ENCODE results near the gene RYR2.
"Not testable (repeated sequence)": the region's sequence is repeated elsewhere in the genome, so short reads cannot be mapped to it uniquely, and the experiment has no call there.

Gene RYR2

DNA sequence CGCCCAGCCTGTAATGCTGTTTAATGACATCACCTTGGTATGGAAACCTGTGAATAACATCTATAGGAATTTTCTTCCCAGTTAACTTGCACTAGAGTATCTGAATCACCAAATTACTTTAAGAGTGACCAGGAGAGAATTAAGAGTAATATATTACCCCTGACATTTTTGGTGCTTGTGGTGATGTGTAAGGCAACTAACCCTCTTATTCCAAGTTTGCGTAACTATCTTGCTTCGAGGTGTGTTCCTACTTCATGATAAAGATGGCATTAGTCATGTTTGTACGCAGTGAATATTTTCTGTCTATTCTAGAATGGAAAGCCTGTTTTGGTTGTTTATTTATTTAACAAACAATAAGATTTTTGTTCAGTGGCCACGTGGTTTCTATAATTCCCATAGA lies 717.4 kb downstream of the RYR2 start:
- no peak for DNase-seq

- DNase-seq, result no peak
Observed at GRCh38 chr1:237760951-237761350, 719.0 kb downstream of the RYR2 start.

DNA sequence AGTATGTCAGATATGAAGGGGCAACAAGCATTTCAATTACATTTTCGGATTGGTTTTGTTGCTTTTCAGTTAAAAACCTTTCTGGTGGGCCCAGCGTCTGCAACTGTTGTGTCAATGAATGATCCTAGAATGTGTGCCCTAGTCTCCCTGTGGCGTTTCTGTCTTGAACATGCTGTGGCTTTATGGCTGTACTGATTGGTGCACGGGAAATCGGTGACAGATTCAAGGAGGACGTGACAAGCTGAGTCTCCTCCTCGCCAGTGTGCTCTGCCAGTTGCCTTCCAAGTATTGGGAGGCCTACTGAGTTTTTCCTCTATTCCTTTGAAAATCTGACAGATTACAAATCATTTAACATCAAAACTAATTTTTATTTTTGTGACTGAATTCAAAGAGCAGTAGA lies 721.2 kb downstream of the RYR2 start:
- DNase-seq, result no peak

DNA sequence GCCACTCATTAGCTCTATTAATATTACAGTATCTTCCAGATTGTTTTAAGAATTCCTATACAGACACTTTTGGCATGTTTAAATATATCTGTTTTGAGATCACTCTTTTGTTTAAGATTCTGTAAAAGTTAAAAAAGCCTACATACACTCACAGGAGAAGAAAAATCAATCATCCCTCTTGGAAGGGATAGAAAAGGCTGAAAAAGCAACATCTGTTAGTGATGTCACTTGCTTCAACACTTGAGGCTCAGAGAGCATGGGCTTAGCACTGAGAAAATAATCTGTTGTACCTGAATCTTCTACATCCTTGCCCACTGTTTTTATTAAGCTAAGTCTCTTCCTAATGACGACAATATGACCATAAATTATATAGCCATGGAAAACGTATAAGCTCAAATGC lies 721.8 kb downstream of the RYR2 start:
- DNase-seq, result no peak

GRCh38 chr1:237769916-237770315 lies 727.9 kb downstream of the RYR2 start:
- DNase-seq, result no peak

DNA sequence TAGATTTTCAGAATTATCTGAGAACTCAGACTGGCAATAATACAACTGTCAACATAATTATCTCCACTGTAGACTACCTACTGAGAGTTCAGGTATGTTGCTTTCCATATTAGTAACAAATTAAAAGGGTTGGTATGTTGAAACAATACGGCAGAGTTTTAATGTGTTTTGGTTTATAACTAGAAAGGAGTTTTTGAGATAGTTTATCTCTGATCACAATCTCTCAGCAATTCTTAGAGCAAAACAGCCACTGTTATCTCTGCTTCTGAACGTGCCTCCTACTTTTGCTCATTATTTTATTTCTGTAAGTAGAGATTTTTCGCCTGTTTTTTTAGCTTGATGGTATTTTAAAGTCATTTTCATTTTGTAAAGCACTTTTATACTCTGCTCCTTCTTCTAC lies 730.0 kb downstream of the RYR2 start:
- no peak for DNase-seq

DNA sequence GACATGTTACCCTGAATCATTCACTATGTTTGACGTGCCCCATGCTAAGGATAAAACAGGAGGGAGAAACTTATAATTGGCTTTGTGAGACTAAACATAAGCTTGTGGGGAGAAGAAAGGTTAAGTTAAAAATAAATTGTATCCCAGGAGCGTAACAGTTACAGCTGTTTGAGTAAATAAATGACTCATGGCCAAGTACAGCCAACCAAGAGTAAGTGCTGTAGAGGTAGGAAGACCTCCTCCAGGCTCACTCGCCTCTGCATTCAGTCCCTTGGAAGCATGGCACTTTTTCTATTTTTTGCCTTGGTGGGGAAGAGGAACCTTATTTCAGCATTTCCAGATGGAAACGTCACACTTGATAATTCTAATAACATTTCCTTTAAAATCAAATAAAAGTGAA lies 732.3 kb downstream of the RYR2 start:
- no peak for DNase-seq

DNA sequence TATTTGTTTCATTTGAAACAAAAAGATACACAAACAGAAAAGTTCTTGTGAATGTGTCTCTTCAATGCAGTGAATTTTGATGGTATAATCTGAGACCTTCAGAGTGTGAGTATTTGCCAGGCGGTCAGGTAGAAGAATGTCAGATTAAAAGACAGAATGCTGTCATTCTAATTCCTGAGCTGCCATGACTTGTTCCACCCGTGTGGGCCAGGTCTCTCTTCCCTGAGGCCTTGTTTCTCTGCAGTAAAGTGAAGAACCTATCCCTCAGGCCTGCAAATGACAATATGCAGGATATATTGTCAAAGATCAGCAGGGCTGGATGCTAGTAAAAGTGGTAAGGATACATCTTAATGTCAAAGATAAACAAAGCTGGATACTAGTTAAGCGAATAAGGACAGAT lies 737.4 kb downstream of the RYR2 start:
- DNase-seq, result no peak

DNA sequence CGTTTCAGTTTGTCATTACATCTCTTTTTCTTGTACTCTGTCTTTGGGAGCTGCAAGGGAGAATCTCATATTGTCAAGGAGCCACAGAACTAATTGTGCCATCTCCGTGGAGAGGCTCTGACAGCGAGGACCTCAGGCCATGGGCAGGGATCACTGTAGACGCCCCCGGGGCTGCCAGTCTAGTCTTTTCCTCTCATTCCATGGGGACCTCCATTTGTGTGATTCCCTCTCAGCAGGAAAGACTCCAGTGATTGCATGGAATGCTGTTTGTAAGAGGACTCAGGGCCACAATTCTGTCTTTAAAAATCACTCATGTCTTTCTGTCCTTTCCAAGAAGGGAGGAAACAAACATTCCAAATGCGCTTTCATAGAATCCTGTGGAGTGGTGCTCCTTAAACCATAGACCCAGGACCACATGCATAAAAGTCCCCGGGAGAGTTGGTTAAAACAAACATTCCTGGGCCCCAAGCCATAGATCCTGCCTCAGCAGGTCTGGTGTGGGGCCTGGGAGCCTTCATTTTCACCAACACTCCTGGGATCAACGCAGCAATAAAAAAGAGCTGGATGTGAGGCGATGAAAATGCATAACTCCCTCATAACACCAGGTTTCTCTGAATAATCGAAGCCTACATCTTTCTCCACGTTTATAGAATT lies 744.2 kb downstream of the RYR2 start:
- no peak for DNase-seq

DNA sequence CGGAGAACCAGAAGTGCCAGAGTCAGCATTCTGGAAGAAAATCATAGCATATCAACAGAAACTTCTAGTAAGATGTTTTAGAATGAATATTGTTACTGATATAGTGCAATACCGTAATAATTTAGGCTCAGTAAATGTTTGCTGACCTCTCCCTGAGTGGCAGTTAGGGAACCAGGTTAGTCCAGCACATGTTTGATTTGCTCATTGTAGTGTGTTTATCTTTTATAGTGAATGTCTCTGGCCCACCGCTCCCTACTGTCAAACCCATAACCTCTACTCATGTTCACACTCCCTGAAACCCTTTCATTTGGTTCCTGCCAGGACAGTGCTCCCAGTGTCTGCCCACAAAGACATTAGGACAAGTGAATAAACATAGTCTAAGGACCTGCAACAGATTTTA lies 746.1 kb downstream of the RYR2 start:
- peak; percentile 81 for DNase-seq

- no peak for DNase-seq
Observed at GRCh38 chr1:237789619-237790018, 747.6 kb downstream of the RYR2 start.

- no peak for DNase-seq
Observed at GRCh38 chr1:237791592-237791991, 749.6 kb downstream of the RYR2 start.

GRCh38 chr1:237792149-237792548 lies 750.2 kb downstream of the RYR2 start:
- no peak for DNase-seq

- no peak for DNase-seq
Observed at GRCh38 chr1:237792726-237793125, 750.7 kb downstream of the RYR2 start.

- no peak for DNase-seq
Observed at GRCh38 chr1:237794071-237794470, 752.1 kb downstream of the RYR2 start.

GRCh38 chr1:237795558-237795957 lies 753.6 kb downstream of the RYR2 start:
- no peak for DNase-seq

- peak; percentile 85 for DNase-seq
Observed at GRCh38 chr1:237799762-237800474, 757.9 kb downstream of the RYR2 start.

DNA sequence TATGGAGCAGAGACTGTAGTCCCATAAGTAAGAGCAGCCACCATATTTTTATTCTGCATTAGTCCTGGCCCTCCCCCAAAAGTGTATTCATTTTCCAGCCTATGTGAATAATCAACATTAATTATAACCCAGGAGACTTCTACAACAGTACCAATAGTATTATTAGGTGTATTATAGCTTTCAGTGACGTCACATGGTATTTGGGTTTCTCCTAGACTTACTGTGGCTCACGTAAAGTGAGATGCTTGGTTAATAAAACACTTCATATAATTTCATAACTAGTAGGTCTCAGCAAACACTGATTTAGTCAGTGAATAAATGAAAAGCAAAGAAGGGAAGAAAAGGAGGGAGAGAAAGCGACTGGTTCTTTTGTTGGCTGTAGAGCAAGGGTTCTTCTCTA lies 762.5 kb downstream of the RYR2 start:
- DNase-seq, result no peak

GRCh38 chr1:237809099-237809498 lies 767.1 kb downstream of the RYR2 start:
- no peak for DNase-seq

GRCh38 chr1:237811633-237812032 lies 769.6 kb downstream of the RYR2 start:
- DNase-seq, result no peak

GRCh38 chr1:237812061-237812460 lies 770.1 kb downstream of the RYR2 start:
- DNase-seq, result no peak

DNA sequence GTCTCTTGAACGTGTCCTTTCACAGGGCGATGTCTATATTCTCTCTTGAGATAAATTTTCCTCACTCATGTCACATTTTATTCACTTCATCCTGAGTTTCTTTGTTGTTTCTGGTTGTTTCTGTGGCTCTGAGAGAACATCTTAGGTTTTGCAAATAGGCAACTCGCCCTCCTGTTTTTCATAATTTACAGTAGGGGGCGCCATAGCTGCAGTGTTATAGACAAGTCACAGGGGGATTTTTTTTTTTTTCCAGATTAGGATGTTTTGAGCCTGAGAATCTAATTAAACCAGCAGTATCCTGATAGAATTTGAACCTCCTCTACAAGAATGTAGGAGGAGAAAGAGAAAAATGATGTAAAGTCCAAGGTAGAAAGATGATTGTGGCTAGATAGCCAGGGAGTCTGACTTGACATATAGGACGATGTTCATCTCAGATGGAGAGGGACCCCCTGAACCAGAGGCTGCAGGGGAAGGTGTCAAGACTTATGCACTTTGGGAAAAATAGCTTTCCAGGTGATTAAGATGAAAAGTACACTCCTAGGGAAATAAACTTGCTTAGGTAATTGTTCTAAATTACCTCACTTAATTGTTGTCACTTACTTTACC lies 772.4 kb downstream of the RYR2 start:
- peak; percentile 31 for DNase-seq

GRCh38 chr1:237817277-237817676 lies 775.3 kb downstream of the RYR2 start:
- DNase-seq, result no peak

DNA sequence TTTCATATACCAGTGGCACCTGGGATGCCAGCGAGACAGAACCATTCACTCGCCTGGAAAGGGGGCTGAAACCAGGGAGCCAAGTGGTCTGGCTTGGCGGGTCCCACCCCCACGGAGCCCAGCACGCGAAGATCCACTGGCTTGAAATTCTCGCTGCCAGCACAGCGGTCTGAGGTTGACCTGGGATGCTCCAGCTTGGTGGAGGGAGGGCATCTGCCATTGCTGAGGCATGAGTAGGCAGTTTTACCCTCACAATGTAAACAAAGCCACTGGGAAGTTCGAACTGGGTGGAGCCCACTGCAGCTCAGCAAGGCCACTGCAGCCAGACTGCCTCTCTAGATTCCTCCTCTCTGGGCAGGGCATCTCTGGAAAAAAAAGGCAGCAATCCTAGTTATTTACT lies 778.6 kb downstream of the RYR2 start:
- DNase-seq, result not testable (repeated sequence)

DNA sequence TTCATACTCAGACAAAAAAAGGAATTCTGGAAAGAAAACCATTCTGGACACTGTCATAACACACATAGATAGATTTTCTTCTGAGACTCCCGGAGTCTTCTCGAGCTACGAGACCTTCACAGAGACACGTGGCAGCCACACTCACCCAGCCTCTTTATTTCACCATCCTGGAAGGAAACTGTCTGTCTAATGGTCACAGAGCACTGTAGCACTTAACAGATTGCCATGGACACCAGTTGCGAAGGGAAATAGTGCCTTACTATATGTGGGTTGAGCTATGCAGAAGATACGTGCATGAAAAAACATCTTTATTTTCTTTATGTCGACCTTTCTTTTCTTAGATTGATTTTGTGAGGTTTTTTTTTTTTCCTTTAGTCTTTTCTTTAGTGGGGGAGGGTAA lies 790.9 kb downstream of the RYR2 start:
- no peak for DNase-seq

Measured in NCI-H1092 treated with DMSO at 0.1 percent for 48 hours (cell line).